ENCODE data around the gene WDR17.

DNA sequence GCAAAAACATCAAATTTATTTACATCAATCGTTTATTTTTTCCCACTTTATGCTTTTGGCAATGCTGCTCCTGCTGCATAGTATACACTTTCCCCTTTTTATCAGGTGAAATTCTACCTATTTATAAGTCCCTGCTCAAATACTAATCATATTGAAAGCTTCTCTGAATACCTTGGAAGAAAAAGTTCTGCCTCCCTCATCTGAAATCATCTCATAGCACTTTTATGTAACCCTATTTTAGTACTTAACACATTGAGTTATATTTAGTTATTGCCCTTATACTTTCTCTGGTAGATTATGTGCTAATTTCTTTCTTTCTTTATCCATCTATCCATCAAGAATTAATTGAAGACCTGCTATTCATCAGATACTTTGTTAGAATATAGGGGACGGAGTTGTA lies 1.1 kb upstream of the WDR17 start:
- TF ChIP-seq SMAD1 (CRISPR knock-in tag; IDR thresholded peaks at IDR 0.05; ENCODE audit: borderline replicate concordance, low read depth) (no peak), NR2F1 (CRISPR knock-in tag; IDR thresholded peaks at IDR 0.05) (no peak), CTCF (CRISPR knock-in tag; IDR thresholded peaks at IDR 0.05) (no peak), CBX2 (IDR thresholded peaks at IDR 0.05; ENCODE audit: low read depth, low read length) (no peak), CBX2 (CRISPR knock-in tag; IDR thresholded peaks at IDR 0.05; ENCODE audit: low read depth) (no peak), DNMT1 (CRISPR knock-in tag; IDR thresholded peaks at IDR 0.05) (no peak), HIVEP1 (CRISPR knock-in tag; IDR thresholded peaks at IDR 0.05) (no peak), ZNF274 (CRISPR knock-in tag; IDR thresholded peaks at IDR 0.05) (no peak), SP2 (CRISPR knock-in tag; IDR thresholded peaks at IDR 0.05) (no peak), MTF1 (CRISPR knock-in tag; IDR thresholded peaks at IDR 0.05) (no peak), POLR2A (IDR thresholded peaks at IDR 0.05; ENCODE audit: insufficient read depth in 1 of 2, low read depth in 2 of 2, low read length in 2 of 2) (no peak), ZNF772 (CRISPR knock-in tag; IDR thresholded peaks at IDR 0.05) (no peak), ZNF577 (CRISPR knock-in tag; IDR thresholded peaks at IDR 0.05; ENCODE audit: borderline replicate concordance, low read depth) (no peak)
- TF ChIP-seq, protein P1, sequence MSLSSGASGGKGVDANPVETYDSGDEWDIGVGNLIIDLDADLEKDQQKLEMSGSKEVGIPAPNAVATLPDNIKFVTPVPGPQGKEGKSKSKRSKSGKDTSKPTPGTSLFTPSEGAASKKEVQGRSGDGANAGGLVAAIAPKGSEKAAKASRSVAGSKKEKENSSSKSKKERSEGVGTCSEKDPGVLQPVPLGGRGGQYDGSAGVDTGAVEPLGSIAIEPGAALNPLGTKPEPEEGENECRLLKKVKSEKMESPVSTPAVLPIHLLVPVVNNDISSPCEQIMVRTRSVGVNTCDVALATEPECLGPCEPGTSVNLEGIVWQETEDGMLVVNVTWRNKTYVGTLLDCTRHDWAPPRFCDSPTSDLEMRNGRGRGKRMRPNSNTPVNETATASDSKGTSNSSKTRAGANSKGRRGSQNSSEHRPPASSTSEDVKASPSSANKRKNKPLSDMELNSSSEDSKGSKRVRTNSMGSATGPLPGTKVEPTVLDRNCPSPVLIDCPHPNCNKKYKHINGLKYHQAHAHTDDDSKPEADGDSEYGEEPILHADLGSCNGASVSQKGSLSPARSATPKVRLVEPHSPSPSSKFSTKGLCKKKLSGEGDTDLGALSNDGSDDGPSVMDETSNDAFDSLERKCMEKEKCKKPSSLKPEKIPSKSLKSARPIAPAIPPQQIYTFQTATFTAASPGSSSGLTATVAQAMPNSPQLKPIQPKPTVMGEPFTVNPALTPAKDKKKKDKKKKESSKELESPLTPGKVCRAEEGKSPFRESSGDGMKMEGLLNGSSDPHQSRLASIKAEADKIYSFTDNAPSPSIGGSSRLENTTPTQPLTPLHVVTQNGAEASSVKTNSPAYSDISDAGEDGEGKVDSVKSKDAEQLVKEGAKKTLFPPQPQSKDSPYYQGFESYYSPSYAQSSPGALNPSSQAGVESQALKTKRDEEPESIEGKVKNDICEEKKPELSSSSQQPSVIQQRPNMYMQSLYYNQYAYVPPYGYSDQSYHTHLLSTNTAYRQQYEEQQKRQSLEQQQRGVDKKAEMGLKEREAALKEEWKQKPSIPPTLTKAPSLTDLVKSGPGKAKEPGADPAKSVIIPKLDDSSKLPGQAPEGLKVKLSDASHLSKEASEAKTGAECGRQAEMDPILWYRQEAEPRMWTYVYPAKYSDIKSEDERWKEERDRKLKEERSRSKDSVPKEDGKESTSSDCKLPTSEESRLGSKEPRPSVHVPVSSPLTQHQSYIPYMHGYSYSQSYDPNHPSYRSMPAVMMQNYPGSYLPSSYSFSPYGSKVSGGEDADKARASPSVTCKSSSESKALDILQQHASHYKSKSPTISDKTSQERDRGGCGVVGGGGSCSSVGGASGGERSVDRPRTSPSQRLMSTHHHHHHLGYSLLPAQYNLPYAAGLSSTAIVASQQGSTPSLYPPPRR (CRISPR knock-in tag; IDR thresholded peaks at IDR 0.05; ENCODE audit: borderline replicate concordance), result no peak
- TF ChIP-seq, protein P2, sequence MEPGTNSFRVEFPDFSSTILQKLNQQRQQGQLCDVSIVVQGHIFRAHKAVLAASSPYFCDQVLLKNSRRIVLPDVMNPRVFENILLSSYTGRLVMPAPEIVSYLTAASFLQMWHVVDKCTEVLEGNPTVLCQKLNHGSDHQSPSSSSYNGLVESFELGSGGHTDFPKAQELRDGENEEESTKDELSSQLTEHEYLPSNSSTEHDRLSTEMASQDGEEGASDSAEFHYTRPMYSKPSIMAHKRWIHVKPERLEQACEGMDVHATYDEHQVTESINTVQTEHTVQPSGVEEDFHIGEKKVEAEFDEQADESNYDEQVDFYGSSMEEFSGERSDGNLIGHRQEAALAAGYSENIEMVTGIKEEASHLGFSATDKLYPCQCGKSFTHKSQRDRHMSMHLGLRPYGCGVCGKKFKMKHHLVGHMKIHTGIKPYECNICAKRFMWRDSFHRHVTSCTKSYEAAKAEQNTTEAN (CRISPR knock-in tag; conservative IDR thresholded peaks at IDR 0.05), result no peak
